ENCODE data around the gene LDHAL6B.

DNA sequence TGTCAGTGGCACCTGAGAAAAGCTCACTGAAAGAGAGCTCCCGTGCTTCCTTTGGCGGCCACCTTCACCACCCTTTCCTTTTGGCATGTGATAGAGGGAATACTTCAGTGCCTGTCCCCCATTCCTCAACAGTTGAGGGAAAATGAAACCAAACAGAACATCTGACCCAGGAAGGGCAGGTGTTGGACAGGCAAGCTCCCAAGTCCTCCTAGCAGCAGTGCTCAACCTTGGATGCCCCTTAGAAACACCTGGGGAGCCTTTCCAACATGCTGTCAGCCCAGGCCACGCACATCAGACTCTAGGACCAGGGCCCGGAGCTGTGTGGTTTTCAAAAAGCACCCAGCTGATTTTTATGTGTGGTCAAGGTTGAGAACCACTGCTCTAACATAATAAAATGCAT is 22.4 kb downstream of the LDHAL6B start:
- TF ChIP-seq CTCF (IDR thresholded peaks at IDR 0.05), result no peak
- no peak for TF ChIP-seq POLR2AphosphoS5 (IDR thresholded peaks at IDR 0.05)
- TF ChIP-seq POLR2A (IDR thresholded peaks at IDR 0.05), result no peak
